Endothelial cell (in vitro differentiated cells): ENCODE measurements around the gene LAMA1. TPM values are rescaled to one million over a fixed set of nuclear protein-coding genes. Genes with fewer than 3 reads are reported as not detected.
A peak's percentile ranks its signal among the peaks of the same experiment; 100 is the strongest.

Experiments used
- DNase-seq: peaks from one replicate; pipeline ENCODE4 v3.0.0; 2021; ENCODE audit warnings: low spot score
- H3K27ac Mint-ChIP-seq: one replicate; pipeline ENCODE4 v1.8.0; 2021; ENCODE audit warnings: mixed read lengths, inconsistent platforms; ENCODE audit not compliant: unreplicated experiment
- H3K27me3 Mint-ChIP-seq: one replicate; pipeline ENCODE4 v1.8.0; 2021; ENCODE audit warnings: mild to moderate bottlenecking, moderate library complexity, mixed read lengths, inconsistent platforms; ENCODE audit not compliant: unreplicated experiment
- H3K36me3 Mint-ChIP-seq: one replicate; pipeline ENCODE4 v1.8.0; 2021; ENCODE audit warnings: mild to moderate bottlenecking, low read depth, mixed read lengths, inconsistent platforms; ENCODE audit not compliant: unreplicated experiment
- H3K4me1 Mint-ChIP-seq: one replicate; pipeline ENCODE4 v1.8.0; 2021; ENCODE audit warnings: mild to moderate bottlenecking, mixed read lengths, inconsistent platforms; ENCODE audit not compliant: unreplicated experiment
- H3K4me3 Mint-ChIP-seq: one replicate; pipeline ENCODE4 v1.8.0; 2021; ENCODE audit warnings: mild to moderate bottlenecking, mixed read lengths, inconsistent platforms; ENCODE audit not compliant: unreplicated experiment
- H3K9me3 Mint-ChIP-seq: one replicate; pipeline ENCODE4 v1.8.0; 2021; ENCODE audit warnings: mixed read lengths, inconsistent platforms; ENCODE audit not compliant: unreplicated experiment
- total RNA-seq: library from RNA; stranded (reverse); fragmentation: NEBNext Ultra II Directional; extraction: Animal tissue kit (Norgen Biotek cat#: 25700); gene quantifications from one replicate; pipeline ENCODE4 v1.2.1, GENCODE V29; 2021; ENCODE audit not compliant: unreplicated experiment
- TF ChIP-seq, protein P1 (sequence below): fragments of 200-600 bp; sonication (generic); IDR thresholded peaks from one replicate; pipeline ENCODE4 v1.5.0; 2021; ENCODE audit warnings: antibody characterized with exemption; ENCODE audit not compliant: unreplicated experiment

Gene LAMA1
- total RNA-seq, 1 donor from 2014 or later: 8.7 TPM

DNA sequence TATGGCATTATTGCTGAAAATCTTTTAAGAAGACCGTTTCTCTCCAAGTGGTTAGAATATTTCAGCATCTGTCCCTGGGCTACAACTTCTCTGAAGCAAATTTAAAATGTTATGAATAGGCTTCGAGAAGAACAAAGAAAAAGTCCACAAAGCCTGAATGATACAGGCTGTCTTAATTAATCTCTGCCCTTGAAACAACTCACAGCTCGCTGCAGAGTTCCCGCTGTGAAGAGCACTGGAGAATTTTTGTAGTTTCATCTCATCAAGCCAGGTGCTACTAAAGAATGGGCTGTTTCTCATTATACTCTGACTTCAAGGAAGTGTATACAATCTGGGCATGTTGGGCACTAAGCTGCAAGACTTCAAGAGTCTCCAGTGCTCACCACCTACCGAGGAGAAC is 67.6 kb downstream of the LAMA1 start:
- Mint-ChIP-seq H3K27ac (no peak overlapping the region), H3K36me3 (no peaks in the 10 kb centered on the region), H3K4me1 (no peaks in the 10 kb centered on the region), H3K27me3 (peaks cover 2% of the 10 kb centered on the region), H3K4me3 (no peak overlapping the region), H3K9me3 (no peaks in the 10 kb centered on the region)
- no peak for DNase-seq
- TF ChIP-seq, protein P1, sequence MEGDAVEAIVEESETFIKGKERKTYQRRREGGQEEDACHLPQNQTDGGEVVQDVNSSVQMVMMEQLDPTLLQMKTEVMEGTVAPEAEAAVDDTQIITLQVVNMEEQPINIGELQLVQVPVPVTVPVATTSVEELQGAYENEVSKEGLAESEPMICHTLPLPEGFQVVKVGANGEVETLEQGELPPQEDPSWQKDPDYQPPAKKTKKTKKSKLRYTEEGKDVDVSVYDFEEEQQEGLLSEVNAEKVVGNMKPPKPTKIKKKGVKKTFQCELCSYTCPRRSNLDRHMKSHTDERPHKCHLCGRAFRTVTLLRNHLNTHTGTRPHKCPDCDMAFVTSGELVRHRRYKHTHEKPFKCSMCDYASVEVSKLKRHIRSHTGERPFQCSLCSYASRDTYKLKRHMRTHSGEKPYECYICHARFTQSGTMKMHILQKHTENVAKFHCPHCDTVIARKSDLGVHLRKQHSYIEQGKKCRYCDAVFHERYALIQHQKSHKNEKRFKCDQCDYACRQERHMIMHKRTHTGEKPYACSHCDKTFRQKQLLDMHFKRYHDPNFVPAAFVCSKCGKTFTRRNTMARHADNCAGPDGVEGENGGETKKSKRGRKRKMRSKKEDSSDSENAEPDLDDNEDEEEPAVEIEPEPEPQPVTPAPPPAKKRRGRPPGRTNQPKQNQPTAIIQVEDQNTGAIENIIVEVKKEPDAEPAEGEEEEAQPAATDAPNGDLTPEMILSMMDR: no peak

DNA sequence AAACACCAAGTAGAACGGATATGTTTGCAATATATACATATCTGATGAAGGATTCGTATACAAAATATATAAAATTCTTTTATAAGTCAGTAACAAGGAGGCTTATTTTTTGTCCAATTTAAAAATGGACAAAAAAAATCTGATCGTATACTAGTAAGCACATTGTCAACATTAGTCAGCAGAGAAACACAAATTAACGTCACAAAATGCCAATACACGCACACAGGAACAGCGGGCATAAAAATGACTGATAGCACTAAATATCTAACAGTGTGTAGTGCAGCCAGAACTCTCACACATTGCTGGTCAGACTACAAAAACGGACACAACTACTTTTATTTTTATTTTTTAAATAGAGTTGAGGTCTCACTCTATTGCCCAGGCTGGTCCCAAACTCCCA is 69.5 kb downstream of the LAMA1 start:
- Mint-ChIP-seq H3K4me1 (no peaks in the 10 kb centered on the region), H3K27me3 (peaks cover 2% of the 10 kb centered on the region), H3K27ac (no peak overlapping the region), H3K36me3 (no peaks in the 10 kb centered on the region), H3K4me3 (no peak overlapping the region), H3K9me3 (no peaks in the 10 kb centered on the region)
- TF ChIP-seq, protein P1: no peak
- DNase-seq: no peak

DNA sequence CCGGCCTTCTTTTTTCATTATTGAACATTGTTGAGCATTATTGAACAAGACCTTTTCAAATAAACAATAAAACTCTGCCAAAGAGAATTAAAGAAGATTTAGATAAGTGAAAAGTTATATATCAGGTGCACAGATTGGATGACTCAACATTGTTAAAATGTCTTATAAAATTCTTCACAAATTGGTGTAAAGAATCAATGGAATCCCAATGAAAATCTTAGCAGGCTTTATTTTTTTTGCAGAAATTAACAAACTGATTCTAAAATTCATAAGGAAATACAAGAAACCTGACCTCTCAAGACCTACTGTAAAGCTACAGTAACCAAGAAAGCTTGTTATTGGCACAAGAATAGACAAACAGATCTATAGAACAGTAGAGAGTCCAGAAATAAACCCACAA is 70.3 kb downstream of the LAMA1 start:
- H3K4me3 Mint-ChIP-seq: no peak overlapping the region
- no peaks in the 10 kb centered on the region for H3K9me3 Mint-ChIP-seq
- TF ChIP-seq, protein P1: no peak
- no peak for DNase-seq
- H3K27me3 Mint-ChIP-seq: no peaks in the 10 kb centered on the region
- H3K4me1 Mint-ChIP-seq: no peaks in the 10 kb centered on the region
- H3K36me3 Mint-ChIP-seq: no peaks in the 10 kb centered on the region
- H3K27ac Mint-ChIP-seq: no peak overlapping the region

DNA sequence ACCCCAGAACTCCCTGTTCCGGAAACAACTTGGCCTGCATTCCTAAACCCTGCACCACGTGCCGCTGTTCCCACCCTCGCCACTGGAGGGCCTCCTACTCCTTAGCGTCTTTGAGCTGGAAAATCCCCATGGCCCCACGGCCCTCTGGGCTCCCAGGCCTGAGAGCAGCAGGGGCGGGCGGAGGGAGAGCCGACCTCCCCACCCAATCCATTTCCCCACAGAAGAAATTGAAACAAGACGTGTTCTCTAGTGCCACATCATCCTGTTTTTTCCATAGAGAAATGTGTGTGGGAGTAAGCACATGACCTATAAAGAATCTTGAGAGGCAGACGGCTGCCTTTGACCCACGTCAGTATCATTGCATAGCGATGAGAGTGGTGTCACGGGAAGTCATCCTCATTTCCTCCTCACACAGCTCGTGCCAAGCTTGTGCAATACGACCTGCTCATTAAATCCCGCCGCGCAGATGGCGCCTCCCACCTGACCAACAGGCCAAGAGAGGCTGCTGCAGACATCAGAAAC is 79.2 kb downstream of the LAMA1 start:
- no peak overlapping the region for H3K27ac Mint-ChIP-seq
- H3K9me3 Mint-ChIP-seq: no peaks in the 10 kb centered on the region
- peaks cover 5% of the 10 kb centered on the region for H3K4me1 Mint-ChIP-seq
- H3K27me3 Mint-ChIP-seq: peaks cover 6% of the 10 kb centered on the region
- H3K4me3 Mint-ChIP-seq: no peak overlapping the region
- DNase-seq: peak; percentile 85
- H3K36me3 Mint-ChIP-seq: no peaks in the 10 kb centered on the region
- TF ChIP-seq, protein P1: peak; percentile 93

DNA sequence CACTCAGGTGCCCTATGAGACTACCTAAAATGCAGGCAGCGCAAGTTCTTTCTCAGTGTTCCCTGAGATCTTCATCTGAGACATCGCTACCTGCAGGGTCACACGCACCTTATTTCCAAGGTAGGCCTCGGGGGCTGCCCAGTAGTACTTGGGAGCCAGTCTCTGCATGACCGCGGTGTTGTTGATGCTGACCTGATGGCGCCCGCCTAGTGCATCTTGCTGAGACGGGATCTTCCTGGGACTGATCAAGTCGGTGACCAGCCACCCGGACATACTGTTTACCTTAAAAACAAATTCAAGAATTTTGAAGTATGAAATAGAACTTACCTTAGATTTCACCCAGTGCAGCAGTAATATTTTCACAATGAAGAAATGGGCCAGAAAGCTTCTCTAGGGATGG is 80.1 kb downstream of the LAMA1 start:
- no peaks in the 10 kb centered on the region for H3K36me3 Mint-ChIP-seq
- no peak overlapping the region for H3K4me3 Mint-ChIP-seq

More for the DNA sequence above, 80.1 kb downstream of the LAMA1 start:
- peaks cover 6% of the 10 kb centered on the region for H3K27me3 Mint-ChIP-seq
- peaks cover 9% of the 10 kb centered on the region for H3K4me1 Mint-ChIP-seq
- no peak for DNase-seq
- no peak overlapping the region for H3K27ac Mint-ChIP-seq
- TF ChIP-seq, protein P1: no peak
- no peaks in the 10 kb centered on the region for H3K9me3 Mint-ChIP-seq
